Colonic mucosa (tissue), 4 donors: ENCODE results near the gene XPO6. TPM values are rescaled to one million over a fixed set of nuclear protein-coding genes. Genes with fewer than 3 reads are reported as not detected.

ENCODE experiments used
- DNase-seq: peaks from one replicate; pipeline ENCODE4 v3.0.0-alpha.2; 2020
- H3K27ac ChIP-seq: fragments of 200-600 bp; one replicate; pipeline ENCODE4 v1.8.0; 2021
- H3K27me3 ChIP-seq: fragments of 200-600 bp; one replicate; pipeline ENCODE4 v1.8.0; 2021
- H3K36me3 ChIP-seq: fragments of 200-600 bp; one replicate; pipeline ENCODE4 v1.8.0; 2021
- H3K4me1 ChIP-seq: fragments of 200-600 bp; one replicate; pipeline ENCODE4 v1.8.0; 2021; ENCODE audit warnings: mild to moderate bottlenecking
- H3K4me3 ChIP-seq: fragments of 200-600 bp; one replicate; pipeline ENCODE4 v1.8.0; 2021
- H3K9ac ChIP-seq, 2 donors: one replicate each; pipeline ENCODE4 v1.7.0; 2013; ENCODE audit warnings: control low read depth in 2 of 2, low read depth in 2 of 2, low read length in 2 of 2
- H3K9me3 ChIP-seq: fragments of 200-600 bp; one replicate; pipeline ENCODE4 v1.8.0; 2021
- intact Hi-C: fragments of 100-400 bp; cut with DNase I; formaldehyde crosslinking; loops from one replicate; pipeline ENCODE4 v1.14.1; 2022
- total RNA-seq, 2 donors: library from RNA; stranded (reverse); fragmentation: NEBNext Ultra II Directional in 1 of 2; extraction: Animal tissue kit (Norgen Biotek cat#: 25700) in 1 of 2; gene quantifications; one replicate each; pipeline ENCODE4 v1.2.1, GENCODE V29; 2021
- TF ChIP-seq, protein P1 (sequence below): fragments of 200-600 bp; IDR thresholded peaks from one replicate; pipeline ENCODE4 v1.8.0; 2022; ENCODE audit warnings: antibody characterized with exemption, mild to moderate bottlenecking
- donor health status: healthy.
- donor health status: DM: no; HTN: no; CAD: no.
- donor health status: DM: no; HTN: no; CAD: no.

The XPO6 gene
- total RNA-seq, 2 donors from 2014 or later, result 77.0 to 144 TPM

DNA sequence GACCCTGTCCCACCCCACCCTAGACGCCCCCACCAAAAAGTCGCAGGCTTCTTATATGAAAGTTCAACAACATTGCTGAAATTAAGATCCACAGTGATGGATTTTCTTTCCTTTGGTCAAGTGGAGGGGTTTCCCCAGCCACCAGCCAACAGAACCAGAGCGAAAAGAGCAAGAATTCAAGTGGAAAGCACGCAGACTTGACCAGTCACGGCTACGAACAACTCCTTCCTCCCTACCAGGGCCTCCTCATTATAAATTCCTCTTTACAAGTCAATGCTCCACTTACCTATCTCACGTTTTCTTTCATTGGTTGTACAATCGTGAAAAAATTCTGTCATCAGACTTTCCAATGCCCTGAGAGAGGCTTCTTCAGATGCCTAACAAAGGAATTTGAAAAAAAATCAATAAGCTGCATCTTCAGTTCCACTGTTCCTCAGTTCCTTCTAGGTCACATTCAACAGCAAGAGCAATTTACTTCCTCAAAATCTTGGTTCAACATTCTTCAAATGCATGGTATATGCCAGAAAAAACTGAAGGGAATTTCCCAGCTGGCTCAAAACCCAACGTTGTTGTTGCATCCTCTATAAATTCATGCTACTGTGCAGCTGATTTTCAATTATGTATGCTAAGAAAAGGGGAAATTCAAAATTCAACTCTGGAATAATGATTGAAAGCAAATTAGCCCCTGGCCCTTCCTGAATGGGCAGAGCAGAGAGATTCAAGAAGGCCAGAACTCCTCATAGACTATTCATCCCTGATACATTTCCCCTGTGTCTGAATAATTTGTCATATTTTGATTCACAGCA, 30.9 kb downstream of the XPO6 start:
- no peak for DNase-seq
- no peaks in the 10 kb centered on the region for H3K9me3 ChIP-seq
- H3K27me3 ChIP-seq, result no peaks in the 10 kb centered on the region
- no peak overlapping the region for H3K9ac ChIP-seq
- no peaks in the 10 kb centered on the region for H3K36me3 ChIP-seq
- peak overlapping the region; percentile 24 for H3K27ac ChIP-seq
- H3K4me1 ChIP-seq, result no peaks in the 10 kb centered on the region
- intact Hi-C loops, result no loop called here
- TF ChIP-seq, protein P1, sequence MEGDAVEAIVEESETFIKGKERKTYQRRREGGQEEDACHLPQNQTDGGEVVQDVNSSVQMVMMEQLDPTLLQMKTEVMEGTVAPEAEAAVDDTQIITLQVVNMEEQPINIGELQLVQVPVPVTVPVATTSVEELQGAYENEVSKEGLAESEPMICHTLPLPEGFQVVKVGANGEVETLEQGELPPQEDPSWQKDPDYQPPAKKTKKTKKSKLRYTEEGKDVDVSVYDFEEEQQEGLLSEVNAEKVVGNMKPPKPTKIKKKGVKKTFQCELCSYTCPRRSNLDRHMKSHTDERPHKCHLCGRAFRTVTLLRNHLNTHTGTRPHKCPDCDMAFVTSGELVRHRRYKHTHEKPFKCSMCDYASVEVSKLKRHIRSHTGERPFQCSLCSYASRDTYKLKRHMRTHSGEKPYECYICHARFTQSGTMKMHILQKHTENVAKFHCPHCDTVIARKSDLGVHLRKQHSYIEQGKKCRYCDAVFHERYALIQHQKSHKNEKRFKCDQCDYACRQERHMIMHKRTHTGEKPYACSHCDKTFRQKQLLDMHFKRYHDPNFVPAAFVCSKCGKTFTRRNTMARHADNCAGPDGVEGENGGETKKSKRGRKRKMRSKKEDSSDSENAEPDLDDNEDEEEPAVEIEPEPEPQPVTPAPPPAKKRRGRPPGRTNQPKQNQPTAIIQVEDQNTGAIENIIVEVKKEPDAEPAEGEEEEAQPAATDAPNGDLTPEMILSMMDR, result no peak
- no peak overlapping the region for H3K4me3 ChIP-seq

DNA sequence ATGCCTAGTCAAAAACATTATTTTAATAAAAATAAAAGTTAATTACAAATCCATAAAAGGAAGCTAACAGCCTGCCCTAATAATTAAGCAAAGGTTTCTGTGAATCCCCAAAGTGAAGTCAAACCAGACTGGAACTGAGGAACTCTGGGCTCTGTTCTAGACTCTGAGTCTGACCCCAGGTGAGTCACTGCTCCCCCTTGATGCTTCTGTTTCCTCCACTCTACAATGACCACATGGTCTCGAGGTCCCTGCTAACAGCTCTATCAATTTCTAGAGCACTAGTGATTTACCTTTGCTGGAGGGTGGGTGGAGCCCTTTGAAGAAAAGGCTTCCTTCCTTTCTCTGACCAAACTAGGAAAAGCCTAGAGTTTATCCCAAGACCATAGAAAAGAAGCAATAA, 32.4 kb downstream of the XPO6 start:
- Histone ChIP-seq H3K9me3 (no peaks in the 10 kb centered on the region), H3K9ac (no peak overlapping the region), H3K27me3 (no peaks in the 10 kb centered on the region), H3K4me3 (no peak overlapping the region), H3K36me3 (no peaks in the 10 kb centered on the region), H3K27ac (no peak overlapping the region), H3K4me1 (peaks cover 6% of the 10 kb centered on the region)
- DNase-seq, result no peak
- TF ChIP-seq, protein P1, result no peak
- intact Hi-C loops, result no loop called here

DNA sequence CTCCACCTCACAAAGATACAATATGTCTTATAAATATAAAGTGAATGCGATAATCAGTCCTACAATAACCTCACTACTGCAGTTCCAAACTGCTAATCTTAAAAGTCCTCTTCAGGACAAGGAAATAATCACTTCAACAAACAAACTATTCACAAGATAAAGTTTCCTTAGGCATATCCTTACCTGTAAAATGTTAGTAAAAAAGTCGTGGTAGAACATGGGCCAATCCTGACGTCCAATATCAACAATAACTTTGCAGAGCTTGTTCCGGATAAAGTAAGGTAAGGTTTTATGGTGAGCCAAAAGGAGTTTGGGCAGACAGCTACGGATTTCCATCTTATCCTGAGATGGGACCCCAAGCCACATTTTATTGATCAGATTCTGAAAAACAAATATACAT, 36.0 kb downstream of the XPO6 start:
- DNase-seq, result no peak
- H3K9ac ChIP-seq, result no peak overlapping the region
- H3K27me3 ChIP-seq, result no peaks in the 10 kb centered on the region
- H3K9me3 ChIP-seq, result no peaks in the 10 kb centered on the region
- TF ChIP-seq, protein P1, result no peak
- H3K36me3 ChIP-seq, result no peaks in the 10 kb centered on the region
- peak overlapping the region; percentile 22 for H3K27ac ChIP-seq
- peaks cover 6% of the 10 kb centered on the region for H3K4me1 ChIP-seq
- intact Hi-C loops, result no loop called here
- no peak overlapping the region for H3K4me3 ChIP-seq

DNA sequence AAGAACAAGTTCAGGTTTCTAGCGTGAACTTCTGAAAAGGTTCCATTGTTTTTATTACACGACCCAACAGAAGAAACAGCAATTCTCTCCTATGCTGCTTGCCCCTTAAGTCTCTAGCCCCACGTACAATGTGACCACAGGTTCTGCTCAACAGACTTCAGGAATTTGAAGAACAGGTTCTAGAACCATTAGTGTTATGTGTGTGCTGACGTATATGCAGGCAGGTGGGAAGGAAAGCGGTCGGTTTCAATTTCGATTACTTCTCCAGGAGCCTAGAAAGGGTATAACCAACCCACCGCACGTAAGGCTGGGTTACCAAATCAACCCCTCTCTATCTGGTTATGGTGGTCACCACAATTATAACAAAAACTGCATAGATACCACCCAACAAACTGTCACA, 39.4 kb downstream of the XPO6 start:
- Histone ChIP-seq H3K4me1 (peaks cover 6% of the 10 kb centered on the region), H3K36me3 (peaks cover 12% of the 10 kb centered on the region), H3K27ac (no peak overlapping the region), H3K27me3 (no peaks in the 10 kb centered on the region), H3K4me3 (no peak overlapping the region), H3K9ac (no peak overlapping the region), H3K9me3 (no peaks in the 10 kb centered on the region)
- TF ChIP-seq, protein P1, result no peak
- intact Hi-C loops, result no loop called here
- DNase-seq, result no peak

DNA sequence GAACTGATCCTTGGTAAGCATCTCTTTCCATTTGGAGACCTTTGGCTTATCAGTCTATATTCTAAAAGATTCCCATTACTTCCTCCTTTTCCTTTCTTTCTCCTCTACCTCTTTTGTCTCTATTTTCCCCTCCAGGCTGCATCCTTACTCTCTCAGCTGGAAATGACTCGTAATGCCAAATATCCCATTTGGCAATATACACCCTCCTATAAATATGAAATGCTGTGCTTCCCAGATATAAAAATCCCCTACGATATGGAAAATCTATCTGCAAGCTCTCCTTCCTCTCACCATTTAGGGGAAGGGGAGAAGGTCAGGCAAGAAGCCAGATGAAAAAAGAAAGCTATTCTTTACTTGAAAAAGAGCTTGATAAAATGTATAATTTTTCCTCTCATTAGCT, 39.9 kb downstream of the XPO6 start:
- peaks cover 12% of the 10 kb centered on the region for H3K36me3 ChIP-seq
- H3K27ac ChIP-seq, result no peak overlapping the region
- TF ChIP-seq, protein P1, result no peak
- DNase-seq, result no peak
- H3K9me3 ChIP-seq, result no peaks in the 10 kb centered on the region
- H3K4me1 ChIP-seq, result peaks cover 6% of the 10 kb centered on the region
- H3K9ac ChIP-seq, result no peak overlapping the region
- intact Hi-C loops, result no loop called here
- H3K27me3 ChIP-seq, result no peaks in the 10 kb centered on the region
- H3K4me3 ChIP-seq, result no peak overlapping the region
